GM18508 (cell line): ENCODE results near the gene PTPRF.

ENCODE experiments used
- ATAC-seq: cut with Tn5 transposase; IDR thresholded peaks from one replicate; pipeline ENCODE4 v1.9.1; 2021; ENCODE audit warnings: moderate number of reproducible peaks; ENCODE audit not compliant: insufficient read depth, unreplicated experiment

Gene PTPRF

GRCh38 chr1:43597721-43598120 is 67.0 kb downstream of the PTPRF start:
- no peak for ATAC-seq

GRCh38 chr1:43598622-43599021 is 67.9 kb downstream of the PTPRF start:
- no peak for ATAC-seq

DNA sequence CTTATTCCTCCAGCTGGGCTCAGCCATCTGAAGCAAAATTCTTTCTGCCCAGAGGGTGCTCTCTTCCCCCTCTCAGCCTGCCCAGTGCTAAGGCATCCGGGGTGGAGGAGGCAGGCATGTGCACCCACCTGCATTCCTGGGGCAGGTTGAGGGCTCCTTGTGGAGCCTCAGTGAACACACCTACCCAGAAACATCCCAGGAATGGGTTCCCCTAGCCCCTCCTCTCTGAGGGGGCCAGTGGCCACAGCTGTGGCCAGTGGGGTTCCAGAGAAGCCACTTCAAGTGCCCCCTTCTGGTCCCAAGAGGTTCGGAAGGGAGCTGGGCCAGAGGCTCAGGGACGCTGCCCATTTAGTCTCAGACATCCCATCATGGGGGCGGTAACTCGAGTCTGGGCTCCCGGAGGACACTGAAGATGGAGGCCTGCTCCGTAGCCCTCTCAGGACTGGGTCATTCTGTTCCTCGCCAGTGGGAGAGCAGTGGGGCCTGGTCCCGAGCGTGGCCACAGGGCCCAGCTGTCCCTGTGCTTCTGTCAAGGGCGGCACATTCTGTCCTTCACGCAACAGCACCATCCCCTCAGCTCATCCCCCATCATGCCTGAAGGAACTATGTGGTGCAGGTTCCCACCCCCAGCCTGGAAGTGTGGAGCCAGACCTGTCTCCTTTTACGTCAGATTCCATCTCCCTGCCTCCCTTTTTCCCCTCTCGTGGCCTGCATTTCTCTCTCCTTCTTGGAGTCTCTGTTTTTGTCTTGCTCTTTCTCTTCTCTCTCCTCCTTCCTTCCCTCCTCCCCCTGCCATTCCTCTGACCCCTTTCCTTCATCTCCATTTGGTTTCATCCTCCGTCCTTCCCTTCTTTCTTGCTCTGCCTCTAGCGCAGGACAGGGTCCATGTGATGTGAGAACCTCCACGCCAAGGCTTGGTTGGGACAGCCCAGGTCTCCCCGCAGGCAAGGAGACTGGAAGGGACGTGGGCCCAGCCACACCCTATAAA is 69.6 kb downstream of the PTPRF start:
- no peak for ATAC-seq

DNA sequence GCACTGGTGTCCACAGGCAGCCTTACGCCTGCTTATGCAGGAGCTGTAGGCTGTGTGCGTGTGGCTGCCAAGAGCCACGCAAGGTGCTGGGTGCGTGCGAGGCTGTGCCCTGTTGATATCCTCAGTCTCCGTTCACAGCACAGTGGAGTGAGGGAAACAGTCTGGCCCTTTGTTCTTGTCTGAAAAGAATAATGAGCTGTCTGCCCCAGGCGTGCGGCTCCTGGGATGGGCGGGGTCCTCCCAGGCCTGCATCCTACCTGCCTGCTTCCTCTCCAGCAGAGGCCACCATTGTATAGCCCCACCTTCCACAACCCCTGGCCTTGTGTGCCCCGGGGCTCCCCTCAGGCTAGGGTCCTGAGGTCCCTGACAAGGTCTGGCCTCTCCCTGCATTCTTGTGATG is 72.3 kb downstream of the PTPRF start:
- ATAC-seq = no peak

DNA sequence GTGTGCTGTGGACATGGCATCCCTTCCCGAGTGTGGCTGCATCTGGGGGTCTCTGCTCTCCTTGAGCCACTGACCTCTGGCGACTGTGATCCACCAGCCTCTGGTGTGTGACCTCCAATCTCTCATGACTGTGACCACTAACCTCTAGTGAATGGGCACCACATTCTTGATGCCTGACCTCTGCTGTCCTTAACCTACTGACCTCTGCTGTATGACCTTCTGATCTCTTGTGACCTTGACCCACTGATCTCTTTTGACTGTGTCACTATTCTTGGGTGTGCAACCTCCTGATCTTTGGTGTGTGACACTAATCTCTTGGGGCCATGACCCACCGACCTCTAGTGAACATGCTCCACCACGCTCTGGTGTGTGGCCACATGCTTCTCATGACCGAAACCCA is 73.5 kb downstream of the PTPRF start:
- ATAC-seq = no peak

GRCh38 chr1:43605157-43605556 is 74.5 kb downstream of the PTPRF start:
- no peak for ATAC-seq

DNA sequence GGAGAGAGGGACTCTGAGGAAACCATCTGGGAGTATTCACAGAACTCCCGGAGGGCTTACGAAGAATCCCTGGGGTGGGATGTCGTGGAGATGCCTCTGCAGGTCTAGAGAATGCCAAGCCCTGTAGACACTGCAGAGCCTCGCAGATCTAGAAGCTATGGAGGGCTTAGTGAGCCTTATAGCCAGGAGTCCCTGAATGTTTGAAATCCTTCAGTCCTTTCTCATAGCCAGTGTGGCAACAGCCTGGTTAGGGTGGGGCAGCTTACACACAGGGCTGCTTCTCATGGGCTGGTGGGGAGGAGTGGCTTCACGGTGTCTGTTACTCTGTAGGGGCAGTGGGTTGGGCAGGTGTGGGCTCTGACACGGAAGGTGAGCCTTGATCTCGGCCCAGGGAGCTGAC is 75.1 kb downstream of the PTPRF start:
- no peak for ATAC-seq

GRCh38 chr1:43606624-43607023 is 75.9 kb downstream of the PTPRF start:
- no peak for ATAC-seq

GRCh38 chr1:43608827-43609226 is 78.1 kb downstream of the PTPRF start:
- ATAC-seq = no peak

DNA sequence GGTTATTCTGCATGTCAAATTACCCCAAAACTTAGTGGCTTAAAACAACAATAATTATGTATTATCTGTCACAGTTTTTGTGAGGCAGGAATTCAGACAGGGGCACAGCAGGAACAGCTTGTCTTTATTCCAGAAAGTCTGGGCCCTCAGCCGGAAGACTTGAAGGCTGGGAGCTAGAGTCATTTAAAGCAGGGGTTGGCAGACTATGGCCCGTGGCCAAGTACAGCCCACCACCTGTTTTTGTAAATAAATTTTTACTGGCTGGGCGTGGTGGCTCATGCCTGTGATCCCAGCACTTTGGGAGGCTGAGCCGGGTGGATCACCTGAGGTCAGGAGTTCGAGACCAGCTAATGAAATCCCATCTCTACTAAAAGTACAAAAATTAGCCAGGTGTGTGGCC is 79.7 kb downstream of the PTPRF start:
- no peak for ATAC-seq

GRCh38 chr1:43611950-43612349 is 81.3 kb downstream of the PTPRF start:
- no peak for ATAC-seq

DNA sequence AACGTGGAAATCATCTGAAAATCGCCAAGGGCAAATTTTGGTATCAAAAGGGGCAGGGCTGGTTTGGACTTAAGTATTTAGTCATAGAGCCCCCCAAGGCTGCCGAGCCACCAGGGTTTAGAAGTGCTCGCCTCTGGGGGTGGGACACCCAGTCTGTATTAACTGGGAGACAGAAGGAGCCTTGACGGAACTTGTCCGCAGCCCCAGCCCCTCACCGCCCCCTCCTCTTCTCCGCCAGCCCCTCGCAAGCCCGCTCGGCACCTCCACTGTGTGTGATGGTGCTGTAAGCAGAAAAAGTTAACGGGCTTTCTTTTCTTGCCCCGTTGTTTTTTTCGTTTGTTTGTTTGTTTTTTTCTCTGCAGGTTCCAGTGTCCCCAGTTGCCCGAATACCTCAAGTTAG is 81.7 kb downstream of the PTPRF start:
- ATAC-seq = no peak

DNA sequence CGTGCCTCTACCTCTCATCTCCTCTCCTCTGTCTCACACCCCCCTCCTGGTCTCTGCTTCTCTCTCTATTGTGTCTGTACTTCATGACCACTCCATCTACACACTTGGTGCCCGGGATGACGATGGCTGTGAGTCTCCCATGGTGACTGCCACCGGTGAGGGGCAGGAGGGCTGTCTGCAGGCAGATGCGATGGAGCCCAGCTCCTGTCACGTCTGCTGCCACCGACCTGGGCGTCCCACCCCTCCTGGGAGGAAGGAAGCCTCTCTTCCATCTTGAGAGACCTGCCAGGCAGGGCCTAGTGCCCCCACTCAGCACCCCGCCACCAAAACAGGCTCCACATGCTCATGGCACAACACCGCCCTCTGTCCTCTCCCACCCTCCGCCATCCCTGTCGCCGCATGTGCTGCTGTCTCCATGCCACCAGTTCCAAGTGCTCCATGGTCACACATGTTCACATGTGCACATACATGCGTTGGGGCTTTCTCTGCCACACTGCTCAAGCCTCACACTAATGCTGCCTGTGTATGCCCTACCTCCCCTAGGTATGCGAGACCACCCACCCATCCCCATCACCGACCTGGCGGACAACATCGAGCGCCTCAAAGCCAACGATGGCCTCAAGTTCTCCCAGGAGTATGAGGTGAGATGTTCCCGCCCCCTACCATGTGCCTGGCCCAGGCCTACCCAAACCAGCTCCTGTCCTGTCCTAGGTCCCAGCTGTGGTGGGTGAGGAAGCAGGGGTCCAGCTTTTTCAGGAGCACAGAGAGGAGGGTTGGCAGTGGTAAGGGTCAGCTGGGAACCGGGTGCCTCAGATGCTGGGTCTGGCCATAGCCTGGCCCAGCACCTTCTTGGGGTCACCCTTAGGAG is 82.6 kb downstream of the PTPRF start:
- ATAC-seq = no peak

- no peak for ATAC-seq
Measured at GRCh38 chr1:43614211-43614610, 83.5 kb downstream of the PTPRF start.

DNA sequence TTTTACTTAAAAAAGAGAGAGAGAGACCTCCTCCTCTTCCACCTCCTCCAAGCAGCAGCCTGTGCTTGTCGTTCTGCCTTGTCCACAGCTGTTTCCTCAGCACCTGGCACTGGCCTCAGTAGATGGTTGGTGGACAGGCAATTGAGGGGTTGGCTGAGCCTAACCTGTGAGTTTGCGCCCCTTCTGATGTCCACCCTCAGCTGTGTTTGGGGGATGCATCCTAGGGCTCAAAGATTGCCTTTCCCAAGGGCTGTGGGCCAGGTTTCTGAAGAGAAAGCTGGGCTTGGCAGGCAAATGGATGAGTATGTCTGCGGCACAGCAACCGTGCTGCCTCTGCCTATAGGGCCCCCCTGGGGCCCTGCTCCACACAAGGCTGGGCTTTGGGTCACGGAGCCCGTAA is 84.2 kb downstream of the PTPRF start:
- no peak for ATAC-seq

GRCh38 chr1:43616383-43616782 is 85.7 kb downstream of the PTPRF start:
- ATAC-seq = no peak

GRCh38 chr1:43617011-43617410 is 86.3 kb downstream of the PTPRF start:
- ATAC-seq = no peak

GRCh38 chr1:43617668-43618067 is 87.0 kb downstream of the PTPRF start:
- ATAC-seq = no peak

GRCh38 chr1:43618521-43619313 is 88.0 kb downstream of the PTPRF start:
- no peak for ATAC-seq

- no peak for ATAC-seq
Measured at GRCh38 chr1:43619314-43619790, 88.7 kb downstream of the PTPRF start.
